ENCODE data around the gene C14orf119.

DNA sequence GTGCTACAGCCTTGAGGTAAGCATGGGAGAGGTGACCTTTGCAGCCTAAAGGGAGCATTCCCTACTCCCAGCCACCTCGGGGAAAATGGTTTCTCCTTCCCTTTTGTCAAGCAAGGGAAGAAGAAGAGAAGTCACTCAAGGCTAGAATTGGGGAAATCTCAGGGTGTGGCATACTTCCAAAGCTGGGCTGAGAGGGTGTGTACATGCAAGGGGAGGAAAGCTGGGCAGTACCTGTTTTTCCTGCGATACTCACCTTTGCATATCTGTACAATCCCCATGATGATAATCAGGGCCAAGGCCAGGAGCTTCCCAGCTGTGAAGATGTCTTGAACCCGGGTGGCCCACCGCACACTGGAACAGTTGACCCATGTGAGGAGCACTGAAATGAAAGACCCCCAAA, 47.5 kb downstream of the C14orf119 start:
- TF ChIP-seq EZH2phosphoT487 (IDR thresholded peaks at IDR 0.05; ENCODE audit: borderline replicate concordance, low read depth, low read length) = no peak
- TF ChIP-seq, protein P1, sequence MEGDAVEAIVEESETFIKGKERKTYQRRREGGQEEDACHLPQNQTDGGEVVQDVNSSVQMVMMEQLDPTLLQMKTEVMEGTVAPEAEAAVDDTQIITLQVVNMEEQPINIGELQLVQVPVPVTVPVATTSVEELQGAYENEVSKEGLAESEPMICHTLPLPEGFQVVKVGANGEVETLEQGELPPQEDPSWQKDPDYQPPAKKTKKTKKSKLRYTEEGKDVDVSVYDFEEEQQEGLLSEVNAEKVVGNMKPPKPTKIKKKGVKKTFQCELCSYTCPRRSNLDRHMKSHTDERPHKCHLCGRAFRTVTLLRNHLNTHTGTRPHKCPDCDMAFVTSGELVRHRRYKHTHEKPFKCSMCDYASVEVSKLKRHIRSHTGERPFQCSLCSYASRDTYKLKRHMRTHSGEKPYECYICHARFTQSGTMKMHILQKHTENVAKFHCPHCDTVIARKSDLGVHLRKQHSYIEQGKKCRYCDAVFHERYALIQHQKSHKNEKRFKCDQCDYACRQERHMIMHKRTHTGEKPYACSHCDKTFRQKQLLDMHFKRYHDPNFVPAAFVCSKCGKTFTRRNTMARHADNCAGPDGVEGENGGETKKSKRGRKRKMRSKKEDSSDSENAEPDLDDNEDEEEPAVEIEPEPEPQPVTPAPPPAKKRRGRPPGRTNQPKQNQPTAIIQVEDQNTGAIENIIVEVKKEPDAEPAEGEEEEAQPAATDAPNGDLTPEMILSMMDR (conservative IDR thresholded peaks at IDR 0.05; ENCODE audit: low read length) = no peak

Data from OCI-LY7 (cell line).